SHP77 treated with DMSO at 0.1 percent for 48 hours (cell line): ENCODE measurements around the gene MSH4.
"Not testable (repeated sequence)": the region's sequence is repeated elsewhere in the genome, so short reads cannot be mapped to it uniquely, and the experiment has no call there.

Source experiments
- DNase-seq: peaks from one replicate; lab custom pipeline; 2025; lab: John Stamatoyannopoulos, UW

The MSH4 gene

GRCh38 chr1:75797273-75797588 is 549 bp downstream of the MSH4 start:
- DNase-seq, result no peak

GRCh38 chr1:75797606-75798216 is 1.0 kb downstream of the MSH4 start:
- no peak for DNase-seq

- DNase-seq, result not testable (repeated sequence)
These were observed 4.8 kb downstream of the MSH4 start for GRCh38 chr1:75801480-75801879.

- no peak for DNase-seq
These were observed 12.2 kb downstream of the MSH4 start for GRCh38 chr1:75808921-75809320.

GRCh38 chr1:75810113-75810512 is 13.4 kb downstream of the MSH4 start:
- DNase-seq, result not testable (repeated sequence)

GRCh38 chr1:75811211-75811981 is 14.7 kb downstream of the MSH4 start:
- DNase-seq, result no peak

- DNase-seq, result no peak
These were observed 15.4 kb downstream of the MSH4 start for GRCh38 chr1:75812065-75812464.

- not testable (repeated sequence) for DNase-seq
These were observed 26.9 kb downstream of the MSH4 start for GRCh38 chr1:75823596-75823995.

GRCh38 chr1:75836528-75837100 is 39.9 kb downstream of the MSH4 start:
- no peak for DNase-seq

GRCh38 chr1:75838079-75838478 is 41.4 kb downstream of the MSH4 start:
- DNase-seq, result no peak

- DNase-seq, result no peak
These were observed 44.7 kb downstream of the MSH4 start for GRCh38 chr1:75841421-75841820.

- no peak for DNase-seq
These were observed 48.9 kb downstream of the MSH4 start for GRCh38 chr1:75845576-75845975.

- DNase-seq, result no peak
These were observed 58.3 kb downstream of the MSH4 start for GRCh38 chr1:75855010-75855409.

GRCh38 chr1:75855734-75856133 is 59.1 kb downstream of the MSH4 start:
- DNase-seq, result no peak

- no peak for DNase-seq
These were observed 65.1 kb downstream of the MSH4 start for GRCh38 chr1:75861831-75862230.

- DNase-seq, result no peak
These were observed 74.3 kb downstream of the MSH4 start for GRCh38 chr1:75870951-75871350.

GRCh38 chr1:75879985-75880384 is 83.3 kb downstream of the MSH4 start:
- no peak for DNase-seq

- no peak for DNase-seq
These were observed 87.8 kb downstream of the MSH4 start for GRCh38 chr1:75884437-75884836.

GRCh38 chr1:75901371-75901770 is 104.7 kb downstream of the MSH4 start:
- no peak for DNase-seq

GRCh38 chr1:75908717-75909152 is 112.1 kb downstream of the MSH4 start:
- no peak for DNase-seq

- no peak for DNase-seq
These were observed 120.2 kb downstream of the MSH4 start for GRCh38 chr1:75916834-75917233.

GRCh38 chr1:75922698-75923097 is 126.0 kb downstream of the MSH4 start:
- no peak for DNase-seq

- no peak for DNase-seq
These were observed 135.6 kb downstream of the MSH4 start, which contains the start of gene ASB17 for GRCh38 chr1:75932304-75932703. Gene ASB17 (minus strand): TSS chr1:75932404. CDS start chr1:75932291, 113 bp downstream.
